Fibroblast of lung (primary cell): ENCODE data around the gene CNOT1. TPM values are rescaled to one million over a fixed set of nuclear protein-coding genes. Genes with fewer than 3 reads are reported as not detected.

Experiments
- DNase-seq, 2 donors: peaks; one replicate each; pipeline versions ENCODE4 v3.0.0 to v3.0.0-alpha.2; 2010; ENCODE audit warnings: low read depth in 2 of 2
- H2AFZ ChIP-seq: 2 replicates; pipeline ENCODE4 v1.5.1; 2012; ENCODE audit warnings: low read length, control low read depth, inconsistent platforms
- H3K27ac ChIP-seq: 2 replicates; pipeline ENCODE4 v1.5.1; 2011; ENCODE audit warnings: low read length, control low read depth; ENCODE audit not compliant: insufficient read depth
- H3K27me3 ChIP-seq: 2 replicates; pipeline ENCODE4 v1.5.1; 2011; ENCODE audit warnings: mild to moderate bottlenecking, low read length; ENCODE audit not compliant: control insufficient read depth, insufficient read depth
- H3K36me3 ChIP-seq: 2 replicates; pipeline ENCODE4 v1.5.1; 2011; ENCODE audit warnings: low read length; ENCODE audit not compliant: control insufficient read depth, insufficient read depth
- H3K4me1 ChIP-seq: 2 replicates; pipeline ENCODE4 v1.5.1; 2011; ENCODE audit warnings: low read length; ENCODE audit not compliant: control insufficient read depth, insufficient read depth; ENCODE audit errors: extremely low read depth
- H3K4me2 ChIP-seq: 2 replicates; pipeline ENCODE4 v1.5.1; 2011; ENCODE audit warnings: low read length, control low read depth; ENCODE audit not compliant: insufficient read depth; ENCODE audit errors: extremely low read depth
- H3K4me3 ChIP-seq, 4 experiments: fragments of 200-600 bp in 1 of 4; sonication (generic) in 1 of 4; replicated peaks in 1 of 4; 2 replicates each; pipeline ENCODE4 v1.5.1; 2011 to 2016; ENCODE audit warnings: low read length in 4 of 4, low read depth in 3 of 4, mild to moderate bottlenecking in 3 of 4, control low read depth in 2 of 4, inconsistent platforms in 1 of 4, mixed read lengths in 1 of 4; ENCODE audit not compliant: insufficient read depth in 1 of 4; ENCODE audit errors: control extremely low read depth in 1 of 4
- H3K79me2 ChIP-seq: 2 replicates; pipeline ENCODE4 v1.5.1; 2012; ENCODE audit warnings: mild to moderate bottlenecking, low read length, inconsistent platforms; ENCODE audit not compliant: control insufficient read depth, insufficient read depth
- H3K9ac ChIP-seq: 2 replicates; pipeline ENCODE4 v1.5.1; 2011; ENCODE audit warnings: mild to moderate bottlenecking, low read length, control low read depth; ENCODE audit not compliant: insufficient read depth
- H3K9me3 ChIP-seq: 2 replicates; pipeline ENCODE4 v1.5.1; 2012; ENCODE audit warnings: low read depth, low read length; ENCODE audit not compliant: control insufficient read depth, insufficient read depth
- H4K20me1 ChIP-seq: 2 replicates; pipeline ENCODE4 v1.5.1; 2011; ENCODE audit warnings: low read length; ENCODE audit not compliant: control insufficient read depth, insufficient read depth; ENCODE audit errors: extremely low read depth
- EZH2 ChIP-seq: IDR thresholded peaks from 2 replicates; pipeline ENCODE4 v1.5.1; 2012; ENCODE audit warnings: low read length, control low read depth, mild to moderate bottlenecking; ENCODE audit errors: missing control alignments
- polyA plus RNA-seq, 2 donors: library from polyadenylated mRNA; depleted of rRNA in 1 of 2; stranded (reverse) in 1 of 2; unstranded in 1 of 2; fragments of >200 nt; gene quantifications; 2 replicates each; pipeline ENCODE4 v1.2.1, GENCODE V29; 2011 to 2012; ENCODE audit warnings: missing spikeins in 1 of 2
- total RNA-seq: library from RNA; depleted of rRNA; stranded (reverse); fragments of >200 nt; gene quantifications from 2 replicates; pipeline ENCODE4 v1.2.1, GENCODE V29; 2014
- TF ChIP-seq, protein P1 (sequence below), 2 donors: IDR thresholded peaks in 1 of 2; conservative IDR thresholded peaks in 1 of 2; 1 replicate in 1 of 2; 2 replicates in 1 of 2; pipeline ENCODE4 v1.5.1; 2011 to 2012; ENCODE audit warnings: low read length in 2 of 2, control low read depth in 1 of 2, inconsistent platforms in 1 of 2, low read depth in 1 of 2, mild to moderate bottlenecking in 1 of 2

CNOT1 gene
- total and polyA plus RNA-seq, 2 donors (not counting 1 experiment from before 2014, with no cell fraction given), result 59.0 to 162 TPM

- Histone ChIP-seq H3K36me3 (peaks cover 10% of the 10 kb centered on the region), H4K20me1 (no peaks in the 10 kb centered on the region), H3K4me1 (peaks cover 2% of the 10 kb centered on the region), H3K27me3 (no peaks in the 10 kb centered on the region), H3K79me2 (no peaks in the 10 kb centered on the region), H2AFZ (no peak overlapping the region), H3K9me3 (no peaks in the 10 kb centered on the region), H3K4me3 (no peak overlapping the region), H3K9ac (no peak overlapping the region), H3K27ac (no peak overlapping the region), H3K4me2 (no peak overlapping the region)
- TF ChIP-seq, protein P1, sequence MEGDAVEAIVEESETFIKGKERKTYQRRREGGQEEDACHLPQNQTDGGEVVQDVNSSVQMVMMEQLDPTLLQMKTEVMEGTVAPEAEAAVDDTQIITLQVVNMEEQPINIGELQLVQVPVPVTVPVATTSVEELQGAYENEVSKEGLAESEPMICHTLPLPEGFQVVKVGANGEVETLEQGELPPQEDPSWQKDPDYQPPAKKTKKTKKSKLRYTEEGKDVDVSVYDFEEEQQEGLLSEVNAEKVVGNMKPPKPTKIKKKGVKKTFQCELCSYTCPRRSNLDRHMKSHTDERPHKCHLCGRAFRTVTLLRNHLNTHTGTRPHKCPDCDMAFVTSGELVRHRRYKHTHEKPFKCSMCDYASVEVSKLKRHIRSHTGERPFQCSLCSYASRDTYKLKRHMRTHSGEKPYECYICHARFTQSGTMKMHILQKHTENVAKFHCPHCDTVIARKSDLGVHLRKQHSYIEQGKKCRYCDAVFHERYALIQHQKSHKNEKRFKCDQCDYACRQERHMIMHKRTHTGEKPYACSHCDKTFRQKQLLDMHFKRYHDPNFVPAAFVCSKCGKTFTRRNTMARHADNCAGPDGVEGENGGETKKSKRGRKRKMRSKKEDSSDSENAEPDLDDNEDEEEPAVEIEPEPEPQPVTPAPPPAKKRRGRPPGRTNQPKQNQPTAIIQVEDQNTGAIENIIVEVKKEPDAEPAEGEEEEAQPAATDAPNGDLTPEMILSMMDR (conservative IDR thresholded peaks at IDR 0.05 in 1 of 2, IDR thresholded peaks at IDR 0.05 in 1 of 2; ENCODE audit: low read depth in 1 of 2, low read length in 2 of 2), result no peak
- no peak for TF ChIP-seq EZH2
- DNase-seq, result no peak
Measured at GRCh38 chr16:58519707-58520106, 109.9 kb downstream of the CNOT1 start.

DNA sequence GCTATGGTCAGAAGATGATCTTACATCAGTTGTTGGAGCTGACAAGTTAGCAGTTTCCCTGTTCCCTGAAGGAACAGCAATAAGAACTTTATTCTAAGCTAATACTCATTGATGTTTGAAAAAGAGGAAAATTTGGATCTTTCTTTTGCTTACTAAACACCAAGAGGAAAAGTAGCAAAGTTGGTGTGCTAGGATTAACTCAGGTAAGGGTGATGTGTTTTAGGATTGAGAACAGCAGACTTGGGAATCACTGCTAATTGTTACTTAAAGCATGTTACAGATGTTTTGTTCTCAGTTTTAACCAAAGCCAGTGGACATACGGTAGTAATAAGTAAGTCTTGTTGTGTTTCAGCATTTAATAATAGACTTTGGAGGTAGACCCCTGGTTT lies 110.7 kb downstream of the CNOT1 start:
- no peaks in the 10 kb centered on the region for H3K79me2 ChIP-seq
- DNase-seq, result no peak
- no peak for TF ChIP-seq EZH2
- TF ChIP-seq, protein P1 (conservative IDR thresholded peaks at IDR 0.05 in 1 of 2, IDR thresholded peaks at IDR 0.05 in 1 of 2; ENCODE audit: low read depth in 1 of 2, low read length in 2 of 2), result no peak

GRCh38 chr16:58518083-58518979 lies 111.3 kb downstream of the CNOT1 start:
- no peak for TF ChIP-seq EZH2
- TF ChIP-seq, protein P1 (conservative IDR thresholded peaks at IDR 0.05 in 1 of 2, IDR thresholded peaks at IDR 0.05 in 1 of 2; ENCODE audit: low read depth in 1 of 2, low read length in 2 of 2), result no peak
- Histone ChIP-seq H3K79me2 (no peaks in the 10 kb centered on the region), H3K36me3 (peaks cover 10% of the 10 kb centered on the region)

More for the DNA sequence above, 110.7 kb downstream of the CNOT1 start:
- Histone ChIP-seq H3K36me3 (peaks cover 10% of the 10 kb centered on the region), H4K20me1 (no peaks in the 10 kb centered on the region), H3K27me3 (no peaks in the 10 kb centered on the region), H3K4me2 (no peak overlapping the region), H2AFZ (no peak overlapping the region), H3K9ac (no peak overlapping the region), H3K27ac (no peak overlapping the region), H3K4me3 (no peak overlapping the region), H3K9me3 (no peaks in the 10 kb centered on the region), H3K4me1 (peaks cover 2% of the 10 kb centered on the region)

More at GRCh38 chr16:58518083-58518979, 111.3 kb downstream of the CNOT1 start:
- Histone ChIP-seq H3K4me1 (peaks cover 2% of the 10 kb centered on the region), H2AFZ (no peak overlapping the region), H3K4me2 (no peak overlapping the region), H3K9ac (no peak overlapping the region), H3K27me3 (no peaks in the 10 kb centered on the region), H3K27ac (no peak overlapping the region), H3K9me3 (no peaks in the 10 kb centered on the region), H4K20me1 (no peaks in the 10 kb centered on the region), H3K4me3 (no peak overlapping the region)
- no peak for DNase-seq
